ENCODE data around the gene CNR2.
A peak's percentile ranks its signal among the peaks of the same experiment; 100 is the strongest.
"Not testable (repeated sequence)": the region's sequence is repeated elsewhere in the genome, so short reads cannot be mapped to it uniquely, and the experiment has no call there.

The CNR2 gene

DNA sequence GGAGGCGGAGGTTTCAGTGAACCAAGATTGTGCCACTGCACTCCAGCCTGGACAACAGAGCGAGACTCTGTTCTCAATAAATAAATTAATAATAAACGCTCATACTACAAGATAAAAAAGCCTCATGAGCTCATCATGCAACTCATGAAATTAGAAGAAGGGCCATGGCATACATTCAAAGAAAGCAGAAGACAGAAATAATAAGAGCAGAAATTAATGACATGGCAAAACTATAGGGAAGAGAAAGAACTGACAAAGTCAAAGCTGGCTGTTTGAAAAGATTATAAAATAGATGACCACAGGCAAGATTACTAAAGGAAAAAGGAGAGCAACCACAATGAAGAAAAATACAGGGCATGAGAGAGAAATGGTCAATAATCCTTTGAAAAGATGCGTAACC is 30.4 kb downstream of the CNR2 start:
- DNase-seq: no peak

GRCh38 chr1:23879809-23880208 is 33.4 kb downstream of the CNR2 start:
- no peak for DNase-seq

GRCh38 chr1:23878668-23879067 is 34.5 kb downstream of the CNR2 start:
- DNase-seq: no peak

GRCh38 chr1:23875382-23875781 is 37.8 kb downstream of the CNR2 start:
- no peak for DNase-seq

- no peak for DNase-seq
Measured at GRCh38 chr1:23872421-23872820, 40.7 kb downstream of the CNR2 start.

GRCh38 chr1:23869051-23869450 is 44.1 kb downstream of the CNR2 start:
- no peak for DNase-seq

- DNase-seq: peak in 1 of 2 experiments; percentile 44
Measured at GRCh38 chr1:23868557-23869016, 44.6 kb downstream of the CNR2 start.

DNA sequence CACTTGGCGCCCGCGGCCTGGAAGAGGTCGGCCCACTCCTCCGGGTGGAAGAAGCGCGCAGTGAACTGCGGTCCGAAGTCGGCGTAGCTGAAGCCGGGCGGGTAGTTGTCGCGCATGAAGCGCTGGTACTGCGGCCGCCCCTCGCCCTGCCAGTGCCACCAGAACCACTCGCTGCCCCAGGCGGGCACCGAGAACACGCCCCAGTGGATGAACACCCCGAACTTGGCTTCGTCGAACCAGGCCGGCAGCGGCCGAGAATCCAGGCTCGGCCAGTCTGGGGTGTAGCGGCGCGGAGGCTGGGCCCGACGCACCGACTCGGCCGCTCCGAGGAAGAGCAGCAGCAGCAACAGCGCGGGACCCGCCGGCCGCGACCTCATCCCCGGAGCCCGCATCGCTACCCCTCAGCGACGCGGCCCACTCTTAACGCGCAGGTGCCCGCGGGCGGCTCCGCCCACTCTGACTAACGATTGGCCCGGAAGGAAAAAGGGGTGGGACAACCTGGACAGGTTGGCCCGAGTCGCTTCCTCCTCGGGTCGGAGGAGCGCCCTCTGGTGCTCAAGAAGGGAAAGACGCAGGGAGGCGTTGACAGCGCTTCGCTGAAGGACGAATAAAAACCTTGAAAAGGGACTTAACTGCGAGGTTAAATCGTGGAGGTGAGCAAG is 45.1 kb downstream of the CNR2 start, which contains the start of gene FUCA1:
TSS of gene FUCA1 (minus strand) at position 396 of the 662 bp plus-strand sequence. CDS start at position 392, 4 bp downstream.
- DNase-seq: peak; percentile 90 to 91

DNA sequence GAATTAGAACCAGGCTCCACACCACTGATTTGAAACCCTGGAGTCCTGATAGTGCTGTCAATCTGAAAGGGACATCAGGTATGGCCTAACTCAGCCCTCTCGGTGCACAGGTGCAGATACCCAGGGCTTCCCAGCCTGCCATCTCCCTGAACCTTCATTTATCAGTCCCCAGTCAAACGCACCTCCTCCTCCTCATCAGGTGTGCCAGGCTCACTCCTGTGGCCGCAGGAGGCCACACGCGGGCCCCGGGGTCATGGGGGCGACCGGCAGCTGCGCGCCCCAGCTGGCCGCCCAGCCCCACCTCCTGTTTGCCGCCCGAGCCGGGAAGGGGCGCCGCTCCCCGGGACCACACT is 45.6 kb downstream of the CNR2 start:
- DNase-seq: no peak

DNA sequence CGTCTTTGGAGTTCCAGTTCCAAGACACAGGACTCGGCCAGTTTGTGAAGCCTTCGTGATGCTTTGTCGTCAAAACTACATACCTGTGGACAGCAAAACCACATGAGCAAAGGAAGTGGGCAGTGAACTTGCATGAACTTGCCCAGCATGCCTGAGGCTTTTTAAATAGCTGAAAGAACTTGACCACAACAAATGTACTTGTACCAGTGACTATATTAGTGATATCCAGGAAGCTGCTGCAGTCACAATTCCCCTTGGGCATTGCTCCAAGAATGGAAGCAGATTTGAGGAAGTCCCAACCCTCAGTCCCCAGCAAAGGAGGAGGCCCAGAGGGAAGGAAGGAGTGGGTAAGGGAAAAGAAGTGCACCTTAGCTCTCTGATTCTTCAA is 47.6 kb downstream of the CNR2 start:
- no peak for DNase-seq

DNA sequence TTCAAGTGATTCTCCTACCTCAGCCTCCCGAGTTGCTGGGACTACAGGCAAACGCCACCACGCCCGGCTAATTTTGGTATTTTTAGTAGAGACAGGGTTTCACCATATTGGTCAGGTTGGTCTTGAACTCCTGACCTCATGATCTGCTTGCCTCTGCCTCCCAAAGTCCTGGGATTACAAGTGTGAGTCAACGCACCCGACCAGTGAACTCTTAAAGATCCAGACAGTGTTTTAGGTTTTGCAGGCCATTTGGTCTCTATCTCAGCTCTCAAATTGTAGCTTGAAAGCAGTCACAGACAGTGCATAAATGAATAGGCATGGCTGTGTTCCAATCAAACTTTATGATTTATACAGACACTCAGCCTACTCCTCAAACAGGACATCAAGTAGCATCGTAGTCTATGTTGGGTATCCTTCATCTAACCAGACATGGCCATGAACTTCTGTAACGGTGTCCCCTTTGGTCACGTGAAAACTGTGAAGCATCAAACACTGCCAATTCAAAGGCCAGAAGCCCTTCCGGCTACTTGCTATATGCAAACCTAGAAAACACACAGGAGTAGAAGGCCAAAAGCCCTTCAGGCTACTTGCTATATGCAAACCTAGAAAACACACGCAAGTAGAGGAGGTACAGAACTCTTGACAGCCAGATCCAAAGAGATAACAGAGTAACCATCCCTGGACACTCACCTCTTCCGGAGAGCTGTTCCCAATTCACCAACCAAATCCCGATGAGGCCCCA is 48.2 kb downstream of the CNR2 start:
- no peak for DNase-seq

DNA sequence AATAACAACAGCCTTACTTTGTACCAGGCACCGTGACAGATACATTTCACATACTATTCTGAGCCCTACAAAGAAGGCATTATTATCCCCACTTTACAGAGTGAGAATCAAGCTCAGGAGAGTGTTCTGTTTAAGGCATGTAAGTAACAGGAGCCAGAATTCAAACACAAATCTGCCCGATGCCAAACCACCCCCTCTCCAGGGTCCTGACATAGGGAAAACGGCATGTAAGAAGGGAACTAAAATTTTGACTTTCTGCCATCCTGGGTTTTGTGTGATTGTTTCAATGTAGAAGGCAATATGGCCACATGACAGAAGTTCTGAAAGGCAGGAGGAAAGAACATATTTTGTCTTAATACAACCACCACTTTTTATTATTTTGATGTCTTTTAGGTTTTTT is 50.5 kb downstream of the CNR2 start:
- no peak for DNase-seq

DNA sequence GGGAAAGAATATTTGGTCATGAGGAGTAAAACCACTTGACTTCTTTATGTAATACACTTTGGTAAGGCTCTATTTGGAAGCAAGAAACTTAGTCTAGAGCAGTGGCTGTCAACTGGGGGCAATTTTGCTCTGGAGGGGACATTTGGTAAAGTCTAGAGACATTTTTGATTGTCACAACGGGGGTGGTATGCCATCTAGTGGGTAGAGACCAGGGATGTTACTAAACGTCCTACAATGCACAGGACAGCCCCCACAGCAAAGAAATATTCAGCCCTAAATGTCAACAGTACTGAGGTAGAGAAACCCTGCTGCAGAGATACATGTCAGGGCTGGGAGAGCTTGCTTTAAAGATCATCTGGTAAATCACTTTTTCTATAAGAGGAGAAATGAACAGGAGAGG is 58.6 kb downstream of the CNR2 start:
- DNase-seq: peak; percentile 1 to 14

DNA sequence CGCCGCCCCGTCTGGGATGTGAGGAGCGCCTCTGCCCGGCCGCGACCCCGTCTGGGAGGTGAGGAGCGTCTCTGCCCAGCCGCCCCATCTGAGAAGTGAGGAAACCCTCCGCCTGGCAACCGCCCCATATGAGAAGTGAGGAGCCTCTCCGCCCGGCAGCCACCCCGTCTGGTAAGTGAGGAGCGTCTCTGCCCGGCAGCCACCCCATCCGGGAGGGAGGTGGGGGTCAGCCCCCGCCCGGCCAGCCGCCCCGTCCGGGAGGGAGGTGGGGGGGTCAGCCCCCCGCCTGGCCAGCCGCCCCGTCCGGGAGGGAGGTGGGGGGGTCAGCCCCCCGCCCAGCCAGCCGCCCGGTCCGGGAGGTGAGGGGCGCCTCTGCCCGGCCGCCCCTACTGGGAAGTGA is 60.0 kb downstream of the CNR2 start:
- not testable (repeated sequence) for DNase-seq

DNA sequence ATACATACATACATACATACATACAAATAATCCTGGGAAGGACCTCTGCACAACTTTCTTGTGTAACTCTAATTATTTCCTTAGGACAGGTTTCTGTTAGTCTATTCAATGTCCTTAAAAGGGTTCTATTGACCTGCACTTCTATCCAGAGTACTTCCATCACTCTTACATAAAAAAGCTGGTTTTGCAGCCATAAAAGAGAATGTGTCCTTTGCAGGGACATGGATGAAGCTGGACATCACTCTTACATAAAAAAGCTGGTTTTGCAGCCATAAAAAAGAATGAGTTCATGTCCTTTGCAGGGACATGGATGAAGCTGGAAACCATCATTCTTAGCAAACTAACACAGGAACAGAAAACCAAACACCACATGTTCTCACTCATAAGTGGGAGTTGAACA is 61.8 kb downstream of the CNR2 start:
- not testable (repeated sequence) for DNase-seq

GRCh38 chr1:23848673-23849616 is 64.2 kb downstream of the CNR2 start:
- no peak for DNase-seq

- not testable (repeated sequence) for DNase-seq
Measured at GRCh38 chr1:23847482-23848095, 65.6 kb downstream of the CNR2 start.

DNA sequence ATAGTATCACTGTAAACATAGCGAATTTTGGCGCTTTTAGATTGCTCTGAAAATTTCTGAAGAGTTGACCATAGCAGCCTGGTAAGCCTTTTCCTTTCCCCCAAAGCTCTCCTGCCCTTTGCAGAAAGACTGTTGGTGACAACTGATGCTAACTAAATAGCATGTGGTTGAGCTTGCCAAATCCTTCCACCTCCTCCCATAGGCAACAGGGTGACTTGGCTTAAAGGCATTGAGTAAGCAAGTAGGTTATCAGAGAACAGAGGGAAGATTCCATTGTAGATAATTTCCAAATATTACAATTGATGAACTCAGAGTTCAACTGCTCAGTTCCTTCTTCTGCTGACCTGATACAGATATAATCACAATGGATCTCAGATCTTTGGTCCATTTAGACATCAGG is 68.0 kb downstream of the CNR2 start:
- DNase-seq: no peak

GRCh38 chr1:23843644-23844043 is 69.5 kb downstream of the CNR2 start:
- DNase-seq: no peak

DNA sequence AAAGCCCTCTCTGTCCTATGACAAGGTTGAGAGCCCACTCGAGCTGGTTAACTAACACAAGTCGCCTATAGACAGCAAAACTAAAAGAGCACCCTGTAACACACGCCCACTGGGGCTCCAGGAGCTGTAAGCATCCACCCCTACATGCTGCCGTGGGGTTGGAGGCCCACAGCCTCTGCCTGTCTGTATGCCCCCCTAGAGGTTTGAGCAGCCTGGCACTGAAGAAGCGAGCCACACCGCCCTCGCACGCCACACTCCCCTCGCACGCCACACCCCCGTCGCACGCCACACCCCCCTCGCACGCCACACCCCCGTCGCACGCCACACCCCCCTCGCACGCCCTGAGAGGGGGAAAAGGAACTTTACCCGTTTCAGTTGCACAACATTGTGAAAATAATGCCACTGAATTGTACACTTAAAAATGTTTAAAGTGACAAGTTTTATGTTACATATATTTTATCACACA is 74.7 kb downstream of the CNR2 start:
- DNase-seq: peak; percentile 28 to 43

DNA sequence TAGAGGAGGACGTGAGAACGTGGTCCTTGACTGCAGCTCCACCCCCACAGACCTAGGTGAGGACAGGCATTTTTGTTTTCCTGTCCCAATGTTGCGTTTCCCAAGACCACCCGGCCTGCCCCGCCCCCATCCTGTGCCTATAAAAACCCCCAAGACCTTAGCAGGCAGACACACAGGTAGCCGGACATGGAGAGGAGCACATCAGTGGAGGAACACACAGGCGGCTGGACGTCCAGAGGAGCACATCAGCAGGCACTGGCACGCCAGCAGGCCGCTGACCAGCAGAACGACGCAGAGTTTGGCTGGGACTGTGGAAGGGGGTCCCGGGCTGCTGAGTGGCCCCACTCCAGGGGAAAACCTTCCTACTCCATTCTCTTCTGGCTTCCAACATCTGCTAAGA is 75.3 kb downstream of the CNR2 start:
- DNase-seq: no peak

DNA sequence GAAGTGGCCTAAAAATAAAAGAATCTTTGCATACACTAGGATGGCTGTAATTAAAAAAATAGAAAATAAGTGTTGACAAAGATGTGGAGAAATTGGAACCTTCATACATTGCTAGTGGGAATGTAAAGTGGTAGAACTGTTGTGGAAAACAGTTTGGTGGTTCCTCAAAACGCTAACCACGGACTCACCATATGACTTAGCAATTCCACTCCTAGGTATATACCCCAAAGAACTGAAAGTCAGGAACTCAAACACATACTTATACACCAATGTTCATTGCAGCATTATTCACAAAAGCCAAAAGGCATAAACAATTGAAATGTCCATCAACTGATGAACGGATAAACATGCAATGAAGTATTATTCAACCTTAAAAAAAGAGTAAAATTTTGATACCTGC is 77.1 kb downstream of the CNR2 start:
- no peak for DNase-seq

DNA sequence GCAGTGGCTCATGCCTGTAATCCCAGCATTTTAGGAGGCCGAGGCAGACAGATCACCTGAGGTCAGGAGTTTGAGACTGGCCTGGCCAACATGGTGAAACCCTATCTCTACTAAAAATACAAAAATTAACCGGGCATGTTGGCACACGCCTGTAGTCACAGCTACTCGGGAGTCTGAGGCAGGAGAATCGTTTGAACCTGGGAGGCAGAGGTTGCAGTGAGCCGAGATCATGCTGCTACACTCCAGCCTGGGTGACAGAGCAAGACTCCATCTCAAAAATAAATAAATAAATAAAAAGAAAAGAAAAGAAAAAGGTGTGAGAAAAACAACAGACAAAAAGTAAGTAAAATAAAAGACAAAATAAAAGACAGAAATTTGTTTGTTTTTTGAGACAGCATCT is 79.0 kb downstream of the CNR2 start:
- not testable (repeated sequence) for DNase-seq

Data from SHP77 (cell line).